ENCODE results near the gene HNRNPA1. TPM values are rescaled to one million over a fixed set of nuclear protein-coding genes. Genes with fewer than 3 reads are reported as not detected.

HNRNPA1 gene
- total and polyA plus RNA-seq, 2 donors (not counting 3 experiments of a cell fraction or from before 2014, with no cell fraction given): 566 to 1,470 TPM

DNA sequence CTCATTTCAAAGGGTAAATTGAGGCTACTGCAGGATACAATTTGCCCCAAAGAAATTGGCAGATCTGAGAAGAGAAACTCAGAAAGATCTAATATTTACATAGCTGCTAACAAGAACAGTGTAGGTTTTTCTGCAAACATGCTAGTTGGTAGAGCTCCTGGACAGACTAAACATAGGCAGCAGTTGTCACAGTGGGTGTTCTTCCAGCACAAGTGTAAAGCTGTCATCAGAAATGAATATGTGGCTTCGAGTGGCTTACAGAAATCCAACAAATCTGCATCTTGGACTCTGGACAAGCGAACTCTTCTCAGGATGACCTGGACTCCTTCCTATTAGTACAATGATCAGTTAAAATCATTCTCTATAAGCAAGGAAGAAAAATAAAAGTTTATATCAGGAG, 6.5 kb upstream of the HNRNPA1 start:
- Histone ChIP-seq H3K27ac (ENCODE audit: insufficient read depth, low read depth, low read length) (no peak overlapping the region), H3K9me3 (replicated peaks; ENCODE audit: control insufficient read depth, insufficient read depth, low read length) (no peaks in the 10 kb centered on the region), H3K4me1 (ENCODE audit: control insufficient read depth, extremely low read depth, insufficient read depth, low read length) (peaks cover 22% of the 10 kb centered on the region), H3K4me3 (replicated peaks in 1 of 3; ENCODE audit: insufficient read depth in 1 of 3, low read depth in 1 of 3, low read length in 3 of 3) (no peak overlapping the region), H3K4me2 (ENCODE audit: insufficient read depth, low read length) (no peak overlapping the region), H3K79me2 (ENCODE audit: control insufficient read depth, insufficient read depth, low read length) (peaks cover 60% of the 10 kb centered on the region), H4K20me1 (replicated peaks; ENCODE audit: control insufficient read depth, extremely low read depth, insufficient read depth, low read length) (no peaks in the 10 kb centered on the region), H3K36me3 (ENCODE audit: control insufficient read depth in 2 of 2, extremely low read depth in 1 of 2, insufficient read depth in 2 of 2, low read length in 2 of 2) (peaks cover 0 to 6% of the 10 kb centered on the region in 2 experiments), H3K27me3 (ENCODE audit: control insufficient read depth in 2 of 2, insufficient read depth in 2 of 2, low read length in 2 of 2) (no peaks in the 10 kb centered on the region), H3K9ac (replicated peaks; ENCODE audit: extremely low read depth, insufficient read depth, low read length) (no peak overlapping the region), H3K9me1 (replicated peaks; ENCODE audit: control insufficient read depth, extremely low read depth, insufficient read depth, low read length) (no peaks in the 10 kb centered on the region), H2AFZ (ENCODE audit: low read depth, low read length) (no peak overlapping the region)
- no peak for FAIRE-seq
- dilution Hi-C loops (cut with MboI; ENCODE audit: extremely low pct_ligation_motif_present, low sequenced_read_pairs) (no loop called here), intact Hi-C loops (cut with micrococcal nuclease) (no loop called here)
- TF ChIP-seq MYC (IDR thresholded peaks at IDR 0.05; ENCODE audit: low read depth, low read length) (no peak), FOS (IDR thresholded peaks at IDR 0.05; ENCODE audit: borderline replicate concordance, insufficient read depth, low read length) (no peak), POLR2AphosphoS5 (IDR thresholded peaks at IDR 0.05; ENCODE audit: insufficient read depth, low read depth, low read length) (no peak), EZH2 (IDR thresholded peaks at IDR 0.05; ENCODE audit: borderline replicate concordance, low read depth, low read length, severe bottlenecking) (no peak), GATA2 (IDR thresholded peaks at IDR 0.05; ENCODE audit: insufficient read depth, insufficient read length, low read depth, low read length) (no peak), JUN (IDR thresholded peaks at IDR 0.05; ENCODE audit: borderline replicate concordance, insufficient read depth, insufficient read length, low read depth) (no peak), POLR2A (IDR thresholded peaks at IDR 0.05; ENCODE audit: low read depth, low read length) (no peak)
- TF ChIP-seq, protein P1, sequence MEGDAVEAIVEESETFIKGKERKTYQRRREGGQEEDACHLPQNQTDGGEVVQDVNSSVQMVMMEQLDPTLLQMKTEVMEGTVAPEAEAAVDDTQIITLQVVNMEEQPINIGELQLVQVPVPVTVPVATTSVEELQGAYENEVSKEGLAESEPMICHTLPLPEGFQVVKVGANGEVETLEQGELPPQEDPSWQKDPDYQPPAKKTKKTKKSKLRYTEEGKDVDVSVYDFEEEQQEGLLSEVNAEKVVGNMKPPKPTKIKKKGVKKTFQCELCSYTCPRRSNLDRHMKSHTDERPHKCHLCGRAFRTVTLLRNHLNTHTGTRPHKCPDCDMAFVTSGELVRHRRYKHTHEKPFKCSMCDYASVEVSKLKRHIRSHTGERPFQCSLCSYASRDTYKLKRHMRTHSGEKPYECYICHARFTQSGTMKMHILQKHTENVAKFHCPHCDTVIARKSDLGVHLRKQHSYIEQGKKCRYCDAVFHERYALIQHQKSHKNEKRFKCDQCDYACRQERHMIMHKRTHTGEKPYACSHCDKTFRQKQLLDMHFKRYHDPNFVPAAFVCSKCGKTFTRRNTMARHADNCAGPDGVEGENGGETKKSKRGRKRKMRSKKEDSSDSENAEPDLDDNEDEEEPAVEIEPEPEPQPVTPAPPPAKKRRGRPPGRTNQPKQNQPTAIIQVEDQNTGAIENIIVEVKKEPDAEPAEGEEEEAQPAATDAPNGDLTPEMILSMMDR (IDR thresholded peaks at IDR 0.05; ENCODE audit: extremely low read depth in 1 of 2, insufficient read depth in 1 of 2, low read depth in 1 of 2, low read length in 2 of 2): no peak
- TF ChIP-seq, protein P2, sequence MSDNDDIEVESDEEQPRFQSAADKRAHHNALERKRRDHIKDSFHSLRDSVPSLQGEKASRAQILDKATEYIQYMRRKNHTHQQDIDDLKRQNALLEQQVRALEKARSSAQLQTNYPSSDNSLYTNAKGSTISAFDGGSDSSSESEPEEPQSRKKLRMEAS (IDR thresholded peaks at IDR 0.05; ENCODE audit: insufficient read depth, insufficient read length): no peak
- no peak for DNase-seq (ENCODE audit: low read depth, low spot score)
- POLR2A ChIA-PET: no interaction called here
- BruUV-seq (replicated peaks): no TSS peak
- CTCF ChIA-PET: interaction anchor here (0.9 kb wide), 1 partner anchor 22 kb away, joined by 3 read pairs; no protein-coding TSS in a partner anchor
